Natural killer cell treated with Interleukin-12 subunit alpha and Interleukin-12 subunit beta and Interleukin-15 and Interleukin-18, amount 100 ng/mL, for 72 hours (primary cell): Measurements from ENCODE around the gene SARNP. TPM values are rescaled to one million over a fixed set of nuclear protein-coding genes. Genes with fewer than 3 reads are reported as not detected.

ENCODE experiments used
- ATAC-seq, 2 donors: fragments of 150-1000 bp; cut with Tn5 transposase in 1 of 2; sonication (Bioruptor Pico), chemical (Tn5 transposase) in 1 of 2; 2 replicates each; pipeline ENCODE4 v1.10.0; 2021
- DNase-seq: peaks from one replicate; pipeline ENCODE4 v3.0.0; 2022; ENCODE audit warnings: low spot score
- H3K27ac Mint-ChIP-seq, 2 donors: 1 replicate in 1 of 2; 2 replicates in 1 of 2; pipeline ENCODE4 v1.8.0; 2022; ENCODE audit warnings: mixed read lengths in 2 of 2, mild to moderate bottlenecking in 1 of 2, moderate library complexity in 1 of 2
- H3K27me3 Mint-ChIP-seq, 2 donors: 1 replicate in 1 of 2; 2 replicates in 1 of 2; pipeline ENCODE4 v1.8.0; 2022; ENCODE audit warnings: mixed read lengths in 2 of 2
- H3K36me3 Mint-ChIP-seq: one replicate; pipeline ENCODE4 v1.8.0; 2022; ENCODE audit warnings: mixed read lengths
- H3K4me1 Mint-ChIP-seq, 2 donors: 1 replicate in 1 of 2; 2 replicates in 1 of 2; pipeline ENCODE4 v1.8.0; 2022; ENCODE audit warnings: low read depth in 2 of 2, mixed read lengths in 2 of 2, mild to moderate bottlenecking in 1 of 2
- H3K4me3 Mint-ChIP-seq: one replicate; pipeline ENCODE4 v1.8.0; 2022; ENCODE audit warnings: mixed read lengths
- H3K9me3 Mint-ChIP-seq: 2 replicates; pipeline ENCODE4 v1.8.0; 2022; ENCODE audit warnings: mixed read lengths
- total RNA-seq, 2 donors: library from RNA; stranded (reverse); gene quantifications; one replicate each; pipeline ENCODE4 v1.2.3, GENCODE V29; 2022

SARNP gene
- total RNA-seq, 2 donors from 2014 or later: 68.0 to 74.9 TPM

GRCh38 chr12:55829967-55830600, 12.6 kb upstream of the SARNP start:
- peak; percentile 0 to 39 for ATAC-seq
- Mint-ChIP-seq H3K27ac (peak overlapping the region; percentile 90 to 97), H3K9me3 (no peaks in the 10 kb centered on the region), H3K4me1 (peaks cover 36 to 39% of the 10 kb centered on the region in 2 donors), H3K4me3 (peak overlapping the region; percentile 98), H3K27me3 (no peaks in the 10 kb centered on the region), H3K36me3 (peaks cover 4% of the 10 kb centered on the region)
- DNase-seq: no peak

- peaks cover 44% of the 10 kb centered on the region in 2 donors for H3K4me1 Mint-ChIP-seq
These were observed 10.8 kb upstream of the SARNP start for GRCh38 chr12:55828357-55828756.

GRCh38 chr12:55827806-55828205, 10.3 kb upstream of the SARNP start:
- Mint-ChIP-seq H3K27me3 (no peaks in the 10 kb centered on the region), H3K27ac (peak overlapping the region; percentile 90 to 97), H3K4me3 (peak overlapping the region; percentile 98), H3K4me1 (peaks cover 42 to 49% of the 10 kb centered on the region in 2 donors), H3K36me3 (peaks cover 4% of the 10 kb centered on the region), H3K9me3 (no peaks in the 10 kb centered on the region)
- DNase-seq (no peak), ATAC-seq (no peak)

More at GRCh38 chr12:55828357-55828756, 10.8 kb upstream of the SARNP start:
- ATAC-seq (no peak), DNase-seq (no peak)
- H3K27ac Mint-ChIP-seq: peak overlapping the region; percentile 90 to 97
- peak overlapping the region; percentile 98 for H3K4me3 Mint-ChIP-seq
- H3K36me3 Mint-ChIP-seq: peaks cover 4% of the 10 kb centered on the region
- H3K9me3 Mint-ChIP-seq: no peaks in the 10 kb centered on the region
- no peaks in the 10 kb centered on the region for H3K27me3 Mint-ChIP-seq

GRCh38 chr12:55824726-55825125, 7.2 kb upstream of the SARNP start:
- Mint-ChIP-seq H3K4me1 (peaks cover 31 to 33% of the 10 kb centered on the region in 2 donors), H3K9me3 (no peaks in the 10 kb centered on the region), H3K27me3 (no peaks in the 10 kb centered on the region), H3K27ac (peak overlapping the region; percentile 63 to 67), H3K36me3 (peaks cover 12% of the 10 kb centered on the region), H3K4me3 (peak overlapping the region; percentile 54)
- DNase-seq (no peak), ATAC-seq (no peak)

- peak overlapping the region; percentile 63 to 67 for H3K27ac Mint-ChIP-seq
- ATAC-seq: no peak
- DNase-seq: no peak
- H3K9me3 Mint-ChIP-seq: no peaks in the 10 kb centered on the region
- H3K36me3 Mint-ChIP-seq: peaks cover 12% of the 10 kb centered on the region
- H3K4me3 Mint-ChIP-seq: no peak overlapping the region
- H3K4me1 Mint-ChIP-seq: peaks cover 43% of the 10 kb centered on the region in 2 donors
- no peaks in the 10 kb centered on the region for H3K27me3 Mint-ChIP-seq
These were observed 5.9 kb upstream of the SARNP start for GRCh38 chr12:55823419-55823818.

GRCh38 chr12:55822228-55822627, 4.7 kb upstream of the SARNP start:
- ATAC-seq (no peak), DNase-seq (no peak)
- Mint-ChIP-seq H3K4me1 (peaks cover 31 to 32% of the 10 kb centered on the region in 2 donors), H3K27me3 (no peaks in the 10 kb centered on the region), H3K36me3 (peaks cover 12% of the 10 kb centered on the region), H3K27ac (peak overlapping the region in 1 of 2 donors; percentile 63), H3K4me3 (no peak overlapping the region), H3K9me3 (no peaks in the 10 kb centered on the region)

GRCh38 chr12:55820679-55821078, 3.2 kb upstream of the SARNP start:
- DNase-seq (no peak), ATAC-seq (no peak)
- Mint-ChIP-seq H3K4me1 (peaks cover 21 to 32% of the 10 kb centered on the region in 2 donors), H3K27ac (no peak overlapping the region), H3K4me3 (no peak overlapping the region), H3K36me3 (peaks cover 8% of the 10 kb centered on the region), H3K27me3 (no peaks in the 10 kb centered on the region), H3K9me3 (no peaks in the 10 kb centered on the region)

GRCh38 chr12:55818886-55819285, 1.4 kb upstream of the SARNP start:
- Mint-ChIP-seq H3K27ac (no peak overlapping the region), H3K27me3 (no peaks in the 10 kb centered on the region), H3K9me3 (no peaks in the 10 kb centered on the region), H3K4me3 (no peak overlapping the region), H3K36me3 (peaks cover 8% of the 10 kb centered on the region), H3K4me1 (peaks cover 21 to 32% of the 10 kb centered on the region in 2 donors)
- DNase-seq (no peak), ATAC-seq (no peak)

- peak; percentile 64 to 70 for ATAC-seq
- Mint-ChIP-seq H3K27me3 (no peaks in the 10 kb centered on the region), H3K36me3 (peaks cover 8% of the 10 kb centered on the region), H3K4me3 (no peak overlapping the region), H3K9me3 (no peaks in the 10 kb centered on the region), H3K4me1 (peaks cover 20 to 34% of the 10 kb centered on the region in 2 donors), H3K27ac (no peak overlapping the region)
- no peak for DNase-seq
These were observed 710 bp upstream of the SARNP start for GRCh38 chr12:55818140-55818728.

GRCh38 chr12:55816881-55817344, 611 bp downstream of the SARNP start:
- Mint-ChIP-seq H3K4me1 (peaks cover 27 to 46% of the 10 kb centered on the region in 2 donors), H3K4me3 (no peak overlapping the region), H3K27ac (no peak overlapping the region), H3K36me3 (peaks cover 7% of the 10 kb centered on the region), H3K9me3 (no peaks in the 10 kb centered on the region), H3K27me3 (no peaks in the 10 kb centered on the region)
- no peak for ATAC-seq
- DNase-seq: no peak

- peaks cover 5% of the 10 kb centered on the region for H3K36me3 Mint-ChIP-seq
- H3K9me3 Mint-ChIP-seq: no peaks in the 10 kb centered on the region
- no peak overlapping the region for H3K27ac Mint-ChIP-seq
- H3K4me3 Mint-ChIP-seq: no peak overlapping the region
- no peaks in the 10 kb centered on the region for H3K27me3 Mint-ChIP-seq
- DNase-seq (no peak), ATAC-seq (no peak)
- peaks cover 32 to 52% of the 10 kb centered on the region in 2 donors for H3K4me1 Mint-ChIP-seq
These were observed 2.1 kb downstream of the SARNP start for GRCh38 chr12:55815473-55815872.

GRCh38 chr12:55814257-55814656, 3.3 kb downstream of the SARNP start:
- no peak for DNase-seq
- Mint-ChIP-seq H3K4me3 (no peak overlapping the region), H3K36me3 (peaks cover 5% of the 10 kb centered on the region), H3K9me3 (no peaks in the 10 kb centered on the region), H3K4me1 (peaks cover 29 to 47% of the 10 kb centered on the region in 2 donors), H3K27ac (no peak overlapping the region), H3K27me3 (no peaks in the 10 kb centered on the region)
- ATAC-seq: no peak

GRCh38 chr12:55812088-55812487, 5.4 kb downstream of the SARNP start:
- H3K36me3 Mint-ChIP-seq: peaks cover 5% of the 10 kb centered on the region
- DNase-seq (no peak), ATAC-seq (no peak)
- H3K4me3 Mint-ChIP-seq: no peak overlapping the region
- no peaks in the 10 kb centered on the region for H3K27me3 Mint-ChIP-seq
- H3K9me3 Mint-ChIP-seq: no peaks in the 10 kb centered on the region
- peaks cover 22 to 37% of the 10 kb centered on the region in 2 donors for H3K4me1 Mint-ChIP-seq
- H3K27ac Mint-ChIP-seq: peak overlapping the region; percentile 8 to 26

GRCh38 chr12:55809274-55809673, 8.2 kb downstream of the SARNP start:
- no peak overlapping the region for H3K27ac Mint-ChIP-seq

More at GRCh38 chr12:55809274-55809673, 8.2 kb downstream of the SARNP start:
- Mint-ChIP-seq H3K27me3 (no peaks in the 10 kb centered on the region), H3K36me3 (peaks cover 5% of the 10 kb centered on the region), H3K4me1 (peaks cover 25% of the 10 kb centered on the region in 2 donors), H3K9me3 (no peaks in the 10 kb centered on the region), H3K4me3 (no peak overlapping the region)
- no peak for DNase-seq
- ATAC-seq: no peak
